ENCODE data around the gene PARVG.
"Not testable (repeated sequence)": the region's sequence is repeated elsewhere in the genome, so short reads cannot be mapped to it uniquely, and the experiment has no call there.

- not testable (repeated sequence) for TF ChIP-seq POLR2A, CTCF (IDR thresholded peaks at IDR 0.05)
Measured at GRCh38 chr22:44234372-44234771, 53.6 kb downstream of the PARVG start.
